GM21576 (cell line): ENCODE measurements around the gene CSHL1.
"Not testable (repeated sequence)": the region's sequence is repeated elsewhere in the genome, so short reads cannot be mapped to it uniquely, and the experiment has no call there.

Experiments used
- ATAC-seq: cut with Tn5 transposase; IDR thresholded peaks from one replicate; pipeline ENCODE4 v1.9.1; 2021; ENCODE audit warnings: mild to moderate bottlenecking, moderate library complexity; ENCODE audit not compliant: unreplicated experiment

Gene CSHL1

DNA sequence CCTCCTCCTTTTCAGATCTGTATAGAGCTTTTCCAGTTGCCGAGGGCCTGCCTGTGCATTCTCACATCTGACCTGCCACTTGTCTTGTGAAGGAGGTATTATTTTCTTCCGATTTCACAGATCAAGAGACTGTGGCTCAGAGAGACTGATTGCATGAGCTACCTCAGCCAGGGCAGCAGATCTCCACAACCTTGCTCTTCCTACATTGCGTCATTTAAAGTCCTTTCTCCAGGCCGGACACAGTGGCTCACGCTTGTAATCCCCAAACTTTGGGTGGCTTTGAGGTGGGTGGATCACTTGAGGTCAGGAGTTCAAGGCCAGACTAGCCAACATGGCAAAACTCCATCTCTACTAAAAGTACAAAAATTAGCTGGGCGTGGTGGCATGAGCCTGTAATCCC lies 9.0 kb upstream of the CSHL1 start:
- not testable (repeated sequence) for ATAC-seq

DNA sequence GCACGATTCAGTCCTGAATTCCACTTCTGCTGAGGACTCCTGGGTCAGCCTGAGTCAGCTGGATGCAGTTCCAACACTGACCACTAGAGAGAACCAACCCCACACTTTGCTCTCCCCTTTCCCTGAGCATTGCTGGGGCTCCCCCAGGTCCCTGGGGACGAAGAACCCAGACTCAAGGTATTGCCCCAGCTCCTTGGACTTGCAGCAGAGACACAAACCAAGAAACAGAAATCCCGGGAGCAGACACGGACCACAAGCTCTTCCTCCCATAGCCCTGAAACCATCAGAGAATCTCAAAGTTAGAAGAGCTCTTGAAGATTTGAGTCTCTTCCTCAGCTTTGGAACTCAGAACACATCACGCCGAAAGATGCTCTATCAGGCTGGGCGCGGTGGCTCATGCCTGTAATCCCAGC lies 8.3 kb upstream of the CSHL1 start:
- peak; percentile 67 for ATAC-seq

DNA sequence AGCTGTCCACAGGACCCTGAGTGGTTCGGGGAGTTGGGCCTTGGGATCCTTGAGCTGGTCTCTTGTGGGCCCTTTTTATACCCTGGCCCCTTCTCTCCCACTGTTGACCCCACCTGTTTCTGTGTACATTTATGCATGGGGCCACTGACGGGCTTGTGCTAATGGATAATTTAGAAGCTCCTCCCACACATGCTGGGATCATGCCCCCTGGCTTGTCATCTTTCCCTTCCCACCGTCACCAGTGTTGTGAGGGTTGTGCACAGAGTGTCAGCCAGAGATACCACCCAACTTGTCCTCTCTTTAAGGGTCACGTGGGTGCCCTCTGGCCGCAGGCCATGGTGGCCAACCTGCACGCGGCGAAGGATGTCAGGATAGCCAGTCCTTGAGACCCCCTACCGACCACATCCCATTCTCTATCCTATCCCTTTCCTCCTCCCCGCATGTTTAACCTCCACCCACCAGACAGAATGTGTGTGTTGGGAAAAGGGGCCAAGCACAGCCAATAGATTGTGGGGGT lies 7.8 kb upstream of the CSHL1 start, which contains the start of gene GH1:
Gene GH1 (minus strand): TSS at position 51 of the 517 bp plus-strand sequence. CDS start 63 bp downstream, outside the sequence.
- not testable (repeated sequence) for ATAC-seq

DNA sequence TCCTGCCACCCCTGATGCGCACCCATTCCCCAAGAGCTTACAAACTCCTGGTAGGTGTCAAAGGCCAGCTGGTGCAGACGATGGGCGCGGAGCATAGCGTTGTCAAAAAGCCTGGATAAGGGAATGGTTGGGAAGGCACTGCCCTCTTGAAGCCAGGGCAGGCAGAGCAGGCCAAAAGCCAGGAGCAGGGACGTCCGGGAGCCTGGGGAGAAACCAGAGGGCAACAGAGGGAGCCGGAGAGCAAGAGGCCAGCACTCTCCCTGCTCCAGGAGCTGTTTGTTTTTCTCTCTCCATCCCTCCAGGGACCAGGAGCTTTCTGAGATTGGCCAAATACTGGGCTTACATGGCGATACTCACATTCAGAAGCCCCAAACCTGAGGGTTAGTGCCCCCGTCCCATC lies 7.2 kb upstream of the CSHL1 start:
- no peak for ATAC-seq

DNA sequence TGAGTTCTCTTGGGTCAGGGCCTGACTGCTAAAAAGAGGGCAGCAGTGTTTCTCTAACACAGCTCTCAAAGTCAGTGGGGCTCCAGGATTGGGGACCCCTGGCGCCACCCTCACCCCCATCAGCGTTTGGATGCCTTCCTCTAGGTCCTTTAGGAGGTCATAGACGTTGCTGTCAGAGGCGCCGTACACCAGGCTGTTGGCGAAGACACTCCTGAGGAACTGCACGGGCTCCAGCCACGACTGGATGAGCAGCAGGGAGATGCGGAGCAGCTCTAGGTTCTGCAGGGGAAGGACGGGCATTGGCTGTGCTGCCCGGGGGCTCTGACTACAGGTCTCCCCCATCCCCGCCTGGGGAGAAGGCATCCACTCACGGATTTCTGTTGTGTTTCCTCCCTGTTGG lies 6.6 kb upstream of the CSHL1 start:
- no peak for ATAC-seq

DNA sequence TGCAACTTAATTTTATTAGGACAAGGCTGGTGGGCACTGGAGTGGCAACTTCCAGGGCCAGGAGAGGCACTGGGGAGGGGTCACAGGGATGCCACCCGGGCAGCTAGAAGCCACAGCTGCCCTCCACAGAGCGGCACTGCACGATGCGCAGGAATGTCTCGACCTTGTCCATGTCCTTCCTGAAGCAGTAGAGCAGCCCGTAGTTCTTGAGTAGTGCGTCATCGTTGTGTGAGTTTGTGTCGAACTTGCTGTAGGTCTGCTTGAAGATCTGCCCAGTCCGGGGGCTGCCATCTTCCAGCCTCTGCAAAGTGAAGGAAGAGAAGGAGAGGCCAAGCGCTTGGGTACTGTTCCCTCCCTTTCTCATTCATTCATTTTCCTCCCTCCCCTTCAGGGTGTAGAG lies 6.1 kb upstream of the CSHL1 start:
- not testable (repeated sequence) for ATAC-seq

DNA sequence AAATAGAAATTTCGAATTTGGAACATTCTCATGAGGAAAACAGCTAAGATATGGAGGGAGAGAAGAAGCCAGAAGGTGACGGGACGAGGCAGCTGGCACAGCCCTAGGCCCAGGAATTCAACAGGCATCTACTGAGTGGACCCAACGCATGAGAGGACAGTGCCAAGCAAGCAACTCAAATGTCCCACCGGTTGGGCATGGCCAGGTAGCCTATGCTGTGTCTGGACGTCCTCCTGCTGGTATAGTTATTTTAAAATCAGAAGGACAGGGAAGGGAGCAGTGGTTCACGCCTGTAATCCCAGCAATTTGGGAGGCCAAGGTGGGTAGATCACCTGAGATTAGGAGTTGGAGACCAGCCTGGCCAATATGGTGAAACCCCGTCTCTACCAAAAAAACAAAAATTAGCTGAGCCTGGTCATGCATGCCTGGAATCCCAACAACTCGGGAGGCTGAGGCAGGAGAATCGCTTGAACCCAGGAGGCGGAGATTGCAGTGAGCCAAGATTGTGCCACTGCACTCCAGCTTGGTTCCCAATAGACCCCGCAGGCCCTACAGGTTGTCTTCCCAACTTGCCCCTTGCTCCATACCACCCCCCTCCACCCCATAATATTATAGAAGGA lies 5.6 kb upstream of the CSHL1 start:
- ATAC-seq, result no peak

DNA sequence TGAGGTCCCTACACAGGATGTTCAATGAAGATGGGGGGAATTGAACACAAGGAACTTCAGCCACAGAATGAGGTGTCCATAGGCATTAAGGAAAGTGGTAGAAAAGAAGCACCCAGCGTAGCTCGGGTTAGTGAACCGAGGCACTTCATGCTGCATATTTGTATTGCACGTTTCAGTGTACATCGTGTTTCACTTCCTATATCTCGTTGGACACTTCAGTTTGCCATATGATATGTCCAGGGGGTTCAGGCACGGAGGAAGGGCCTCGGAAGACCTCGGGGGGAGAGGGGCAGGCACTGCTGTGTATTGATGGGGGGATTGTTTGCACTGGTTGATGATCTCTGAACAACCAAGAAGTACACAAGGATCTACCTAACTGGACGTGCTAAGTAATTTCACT lies 4.7 kb upstream of the CSHL1 start:
- ATAC-seq, result not testable (repeated sequence)

DNA sequence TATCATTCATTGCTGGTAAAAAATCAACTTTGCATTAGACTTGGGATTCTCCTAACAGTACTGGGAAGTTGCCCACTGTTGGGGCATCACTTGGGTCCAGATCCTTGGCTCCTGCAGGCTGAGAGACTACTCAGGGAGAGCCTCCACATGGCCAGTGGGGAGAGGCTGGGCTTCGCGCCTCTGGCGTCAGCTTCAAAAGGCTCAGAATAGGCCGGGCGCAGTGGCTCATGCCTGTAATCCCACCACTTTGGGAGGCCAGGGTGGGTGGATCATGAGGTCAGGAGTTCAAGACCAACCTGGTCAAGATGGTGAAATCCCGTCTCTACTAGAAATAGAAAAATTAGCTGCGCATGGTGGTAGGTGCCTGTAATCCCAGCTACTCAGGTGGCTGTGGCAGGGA lies 3.4 kb upstream of the CSHL1 start:
- no peak for ATAC-seq

DNA sequence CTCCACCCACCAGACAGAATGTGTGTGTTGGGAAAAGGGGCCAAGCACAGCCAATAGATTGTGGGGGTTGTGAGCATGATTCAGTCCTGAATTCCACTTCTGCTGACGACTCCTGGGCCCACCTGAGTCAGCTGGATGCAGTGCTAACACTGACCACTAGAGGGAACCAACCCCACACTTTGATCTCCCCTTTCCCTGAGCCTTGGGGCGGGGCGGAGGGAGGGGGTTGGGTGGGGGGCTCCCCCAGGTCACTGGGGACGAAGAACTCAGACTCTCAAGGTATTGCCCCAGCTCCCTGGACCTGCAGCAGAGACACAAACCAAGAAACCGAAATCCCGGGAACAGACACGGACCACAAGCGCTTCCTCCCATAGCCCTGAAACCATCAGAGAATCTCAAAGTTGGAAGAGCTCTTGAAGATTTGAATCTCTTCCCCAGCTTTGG lies 621 bp upstream of the CSHL1 start:
- no peak for ATAC-seq

DNA sequence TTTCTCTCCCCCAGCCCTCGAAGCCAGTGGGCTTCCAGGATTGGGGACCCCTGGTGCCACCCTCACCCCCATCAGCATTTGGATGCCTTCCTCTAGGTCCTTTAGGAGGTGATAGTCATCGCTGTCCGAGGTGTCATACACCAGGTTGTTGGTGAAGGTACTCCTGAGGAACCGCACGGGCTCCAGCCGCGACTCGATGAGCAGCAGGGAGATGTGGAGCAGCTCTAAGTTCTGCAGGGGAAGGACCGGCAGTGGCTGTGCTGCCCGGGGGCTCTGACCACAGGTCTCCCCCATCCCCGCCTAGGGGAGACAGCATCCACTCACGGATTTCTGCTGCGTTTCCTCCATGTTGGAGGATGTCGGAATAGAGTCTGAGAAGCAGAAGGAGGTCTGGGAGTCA lies 962 bp downstream of the CSHL1 start:
- no peak for ATAC-seq

DNA sequence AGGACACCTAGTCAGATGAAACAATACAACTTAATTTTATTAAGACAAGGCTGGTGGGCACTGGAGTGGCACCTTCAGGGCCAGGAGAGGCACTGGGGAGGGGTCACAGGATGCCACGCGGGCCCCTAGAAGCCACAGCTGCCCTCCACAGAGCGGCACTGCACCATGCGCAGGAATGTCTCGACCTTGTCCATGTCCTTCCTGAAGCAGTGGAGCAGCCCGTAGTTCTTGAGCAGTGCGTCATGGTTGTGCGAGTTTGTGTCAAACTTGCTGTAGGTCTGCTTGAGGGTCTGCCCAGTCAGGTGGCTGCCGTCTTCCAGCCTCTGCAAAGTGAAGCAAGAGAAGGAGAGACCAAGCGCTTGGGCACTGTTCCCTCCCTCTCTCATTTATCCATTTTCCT lies 1.5 kb downstream of the CSHL1 start:
- not testable (repeated sequence) for ATAC-seq

DNA sequence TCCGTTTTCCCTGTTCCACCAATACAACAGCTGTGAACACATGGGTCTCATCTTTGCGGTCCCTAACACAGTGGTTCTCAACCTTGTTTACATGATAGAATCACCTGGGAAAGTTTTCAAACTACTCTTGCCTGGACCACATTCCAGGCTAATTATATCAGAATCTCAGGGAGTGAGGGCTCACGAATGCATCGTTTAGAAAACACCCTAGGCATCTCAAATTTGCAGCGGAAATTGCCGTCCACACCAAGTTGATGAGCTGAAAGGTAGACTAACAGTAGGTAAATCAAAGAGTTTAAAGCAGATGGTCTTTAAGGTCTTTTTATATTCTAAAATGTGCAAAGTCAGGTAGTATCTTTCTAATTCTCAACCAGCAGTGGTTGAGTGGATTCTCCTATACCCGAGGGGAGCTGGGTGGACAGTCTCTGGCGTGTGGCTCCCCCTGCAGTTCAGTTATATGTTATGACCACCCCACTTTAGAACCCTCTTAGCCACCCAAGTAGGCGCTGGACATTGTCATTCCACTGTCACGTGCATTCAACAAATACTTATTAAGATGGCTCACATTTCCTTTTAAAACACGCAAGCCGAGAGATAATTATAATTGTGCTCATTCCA lies 3.8 kb downstream of the CSHL1 start:
- not testable (repeated sequence) for ATAC-seq

DNA sequence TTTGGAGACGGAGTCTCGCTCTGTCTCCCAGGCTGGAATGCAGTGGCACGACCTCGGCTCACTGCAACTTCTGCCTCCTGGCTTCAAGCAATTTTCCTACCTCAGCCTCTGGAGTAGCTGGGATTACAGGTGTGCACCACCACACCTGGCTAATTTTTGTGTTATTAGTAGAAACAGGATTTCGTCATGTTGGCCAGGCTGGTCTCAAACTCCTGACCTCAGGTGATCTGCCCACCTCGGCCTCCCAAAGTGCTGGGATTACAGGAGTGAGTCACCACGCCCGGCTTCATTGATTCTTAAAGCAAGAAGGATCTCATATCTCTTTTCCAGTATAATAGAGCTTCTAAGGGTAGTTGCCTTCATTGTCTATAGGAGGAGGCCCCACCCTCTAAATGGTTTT lies 6.3 kb downstream of the CSHL1 start:
- not testable (repeated sequence) for ATAC-seq

DNA sequence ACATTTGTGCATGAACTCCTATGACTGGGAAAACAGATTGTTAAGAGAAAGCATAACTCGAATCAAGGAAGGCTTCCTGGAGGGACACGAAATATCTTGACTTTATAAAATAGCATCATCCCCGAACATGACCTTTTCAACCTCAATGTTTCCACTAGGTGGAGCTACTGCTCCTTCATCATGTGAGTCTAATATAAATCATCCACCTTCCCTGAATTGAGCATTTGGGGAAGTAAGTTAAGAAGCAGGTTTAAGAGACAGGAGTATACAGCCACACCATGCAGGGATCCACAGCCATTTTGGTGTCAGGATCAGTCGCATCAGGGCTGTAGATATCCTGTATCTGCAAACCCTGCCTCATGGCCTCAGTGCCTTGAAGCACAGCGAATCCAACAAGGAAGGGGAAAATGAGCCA lies 7.3 kb downstream of the CSHL1 start:
- ATAC-seq, result not testable (repeated sequence)

DNA sequence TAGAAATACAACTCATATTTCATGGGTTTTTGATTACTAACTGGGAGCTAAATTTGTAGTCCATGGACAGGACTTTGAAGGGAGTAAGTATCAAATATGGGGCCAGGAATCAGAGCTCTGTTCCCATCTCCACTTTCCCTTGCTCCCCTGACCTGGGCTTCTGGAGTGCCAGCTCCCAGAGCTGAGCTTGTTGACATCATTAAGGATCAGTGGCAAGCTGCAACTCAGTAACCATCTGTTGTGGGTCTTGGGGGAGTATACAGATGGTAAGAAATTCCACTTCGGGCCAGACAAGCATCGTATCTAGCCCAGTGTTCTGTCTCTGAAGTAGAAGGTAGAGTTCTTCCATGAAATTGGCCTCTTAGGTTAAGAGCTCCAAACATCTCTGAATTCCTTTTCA lies 9.1 kb downstream of the CSHL1 start:
- ATAC-seq, result not testable (repeated sequence)

DNA sequence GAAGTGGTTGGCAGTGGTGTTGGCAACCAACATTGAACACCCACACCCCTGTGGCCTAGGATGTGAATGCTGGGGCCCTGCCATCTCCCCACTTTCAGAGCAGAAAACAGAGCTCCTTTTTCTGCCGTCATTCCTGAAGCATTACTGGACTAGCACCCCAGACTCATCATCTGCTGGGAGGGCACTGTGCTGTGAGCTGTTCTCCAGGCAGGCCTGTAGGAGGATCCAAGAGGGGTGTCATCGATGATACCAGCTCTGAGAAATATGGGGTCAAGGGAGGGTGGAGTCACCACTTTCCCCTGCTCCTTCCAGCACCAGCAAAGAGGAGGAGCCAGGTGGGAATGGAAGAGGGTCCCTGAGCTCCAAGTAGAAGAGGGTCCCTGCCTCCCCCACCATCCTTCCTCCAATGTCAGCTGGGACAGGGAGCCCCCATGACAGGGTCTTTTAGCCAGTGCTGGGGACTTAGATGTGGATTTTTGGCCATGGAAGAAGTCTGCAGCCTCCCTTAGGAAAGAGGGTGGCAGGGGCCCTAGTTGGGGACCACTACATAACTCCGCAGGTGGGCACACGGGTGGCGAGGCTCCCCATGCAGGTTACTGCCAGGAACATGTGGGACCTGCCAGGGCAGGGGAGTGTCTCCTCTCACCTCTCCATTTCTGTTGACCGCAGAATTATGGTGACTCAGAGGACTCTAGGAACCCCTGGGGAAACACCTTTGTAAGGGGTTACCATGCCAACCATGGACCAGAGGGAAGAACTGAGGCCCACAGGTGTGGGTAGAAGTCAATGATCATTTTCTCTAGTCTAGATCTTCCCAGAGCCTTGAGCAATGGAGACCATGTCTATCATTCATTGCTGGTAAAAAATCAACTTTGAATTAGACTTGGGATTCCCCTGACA lies 11.9 kb downstream of the CSHL1 start:
- ATAC-seq, result not testable (repeated sequence)

DNA sequence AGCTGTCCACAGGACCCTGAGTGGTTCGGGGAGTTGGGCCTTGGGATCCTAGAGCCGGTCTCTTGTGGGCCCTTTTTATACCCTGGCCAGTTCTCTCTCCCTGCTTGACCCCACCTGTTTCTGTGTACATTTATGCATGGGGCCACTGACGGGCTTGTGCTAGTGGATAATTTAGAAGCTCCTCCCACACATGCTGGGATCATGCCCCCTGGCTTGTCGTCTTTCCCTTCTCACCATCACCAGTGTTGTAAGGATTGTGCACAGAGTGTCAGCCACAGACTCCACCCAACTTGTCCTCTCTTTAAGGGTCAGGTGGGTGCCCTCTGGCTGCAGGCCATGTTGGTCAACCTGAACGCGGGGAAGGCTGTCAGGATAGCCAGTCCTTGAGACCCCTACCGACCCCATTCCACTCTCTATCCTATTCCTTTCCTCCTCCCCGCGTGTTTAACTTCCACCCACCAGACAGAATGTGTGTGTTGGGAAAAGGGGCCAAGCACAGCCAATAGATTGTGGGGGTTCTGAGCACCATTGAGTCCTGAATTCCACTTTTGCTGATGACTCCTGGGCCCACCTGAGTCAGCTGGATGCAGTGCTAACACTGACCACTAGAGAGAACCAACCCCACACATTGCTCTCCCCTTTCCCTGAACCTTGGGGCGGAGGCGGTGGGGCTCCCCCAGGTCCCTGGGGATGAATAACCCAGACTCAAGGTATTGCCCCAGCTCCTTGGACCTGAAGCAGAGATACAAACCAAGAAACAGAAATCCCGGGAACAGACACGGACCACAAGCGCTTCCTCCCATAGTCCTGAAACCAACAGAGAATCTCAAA lies 14.3 kb downstream of the CSHL1 start, which contains the start of gene CSH1:
Gene CSH1 (minus strand): TSS at position 51 of the 831 bp plus-strand sequence. CDS start 63 bp downstream, outside the sequence.
- ATAC-seq, result not testable (repeated sequence)

DNA sequence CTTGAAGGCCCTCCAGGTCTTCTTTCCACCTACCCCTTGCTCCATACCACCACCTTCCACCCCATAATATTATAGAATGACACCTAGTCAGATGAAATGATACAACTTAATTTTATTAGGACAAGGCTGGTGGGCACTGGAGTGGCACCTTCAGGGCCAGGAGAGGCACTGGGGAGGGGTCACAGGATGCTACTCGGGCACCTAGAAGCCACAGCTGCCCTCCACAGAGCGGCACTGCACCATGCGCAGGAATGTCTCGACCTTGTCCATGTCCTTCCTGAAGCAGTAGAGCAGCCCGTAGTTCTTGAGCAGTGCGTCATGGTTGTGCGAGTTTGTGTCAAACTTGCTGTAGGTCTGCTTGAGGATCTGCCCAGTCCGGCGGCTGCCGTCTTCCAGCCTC lies 16.2 kb downstream of the CSHL1 start:
- not testable (repeated sequence) for ATAC-seq

DNA sequence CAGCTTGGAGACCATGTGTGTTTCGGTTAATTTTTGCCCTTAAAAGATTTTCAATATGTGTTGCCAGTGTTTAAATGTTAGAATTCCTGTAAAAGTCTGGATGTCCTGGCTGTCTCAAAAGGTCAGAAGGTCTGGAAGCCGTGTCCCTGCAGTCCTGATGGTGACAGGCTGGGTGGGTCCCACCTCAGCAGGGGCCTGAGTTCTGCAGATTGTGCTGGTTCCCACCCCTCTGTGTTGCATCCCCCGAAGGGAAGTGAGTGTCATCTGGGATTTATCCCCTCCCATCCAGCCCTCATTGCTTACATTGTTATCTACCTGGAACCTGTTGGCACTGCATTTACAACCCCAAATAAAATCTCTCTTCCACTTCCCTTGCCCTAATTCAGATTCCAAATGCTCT lies 17.0 kb downstream of the CSHL1 start:
- ATAC-seq, result not testable (repeated sequence)
